Keratinocyte (primary cell): ENCODE data around the gene RETREG1. TPM values are rescaled to one million over a fixed set of nuclear protein-coding genes. Genes with fewer than 3 reads are reported as not detected.

ENCODE experiments used
- DNase-seq: peaks from one replicate; pipeline ENCODE4 v3.0.0-alpha.2; 2011; ENCODE audit warnings: low read depth, missing footprints, low spot score
- FAIRE-seq: peaks from 2 replicates; lab custom pipeline; 2011; peaks lifted over from hg19 to GRCh38; lab: Jason Lieb, UNC
- H2AFZ ChIP-seq: 2 replicates; pipeline ENCODE4 v1.6.0; 2012; ENCODE audit warnings: low read length, control low read depth, inconsistent platforms; ENCODE audit not compliant: control insufficient read depth
- H3K27ac ChIP-seq: 2 replicates; pipeline ENCODE4 v1.5.1; 2011; ENCODE audit warnings: low read length; ENCODE audit not compliant: control insufficient read depth, insufficient read depth
- H3K27me3 ChIP-seq: 3 replicates; pipeline ENCODE4 v1.6.0; 2011; ENCODE audit warnings: low read length; ENCODE audit not compliant: control insufficient read depth, insufficient read depth; ENCODE audit errors: extremely low read depth
- H3K36me3 ChIP-seq, 2 experiments: 2 replicates in 1 of 2; 3 replicates in 1 of 2; pipeline ENCODE4 v1.5.1; 2011; ENCODE audit warnings: low read length in 2 of 2, mild to moderate bottlenecking in 1 of 2; ENCODE audit not compliant: control insufficient read depth in 2 of 2, insufficient read depth in 2 of 2; ENCODE audit errors: extremely low read depth in 1 of 2
- H3K4me1 ChIP-seq: 3 replicates; pipeline ENCODE4 v1.5.1; 2011; ENCODE audit warnings: low read length; ENCODE audit not compliant: control insufficient read depth, insufficient read depth; ENCODE audit errors: extremely low read depth
- H3K4me2 ChIP-seq: 3 replicates; pipeline ENCODE4 v1.6.0; 2011; ENCODE audit warnings: low read depth, low read length; ENCODE audit not compliant: control insufficient read depth, insufficient read depth; ENCODE audit errors: extremely low read depth
- H3K4me3 ChIP-seq, 3 experiments: fragments of 200-600 bp in 1 of 3; sonication (generic) in 1 of 3; 2 replicates in 2 of 3; 3 replicates in 1 of 3; pipeline ENCODE4 v1.5.1; 2011 to 2016; ENCODE audit warnings: low read length in 3 of 3, mild to moderate bottlenecking in 3 of 3, control low read depth in 2 of 3, inconsistent platforms in 1 of 3, low read depth in 1 of 3, mixed read lengths in 1 of 3, mixed run types in 1 of 3, moderate library complexity in 1 of 3; ENCODE audit not compliant: control insufficient read depth in 2 of 3, insufficient read depth in 2 of 3; ENCODE audit errors: extremely low read depth in 1 of 3
- H3K79me2 ChIP-seq: 2 replicates; pipeline ENCODE4 v1.6.0; 2012; ENCODE audit warnings: low read length; ENCODE audit not compliant: control insufficient read depth, insufficient read depth
- H3K9ac ChIP-seq: 3 replicates; pipeline ENCODE4 v1.6.0; 2011; ENCODE audit warnings: low read length; ENCODE audit not compliant: control insufficient read depth, insufficient read depth; ENCODE audit errors: extremely low read depth
- H3K9me1 ChIP-seq: 3 replicates; pipeline ENCODE4 v1.6.0; 2011; ENCODE audit warnings: low read length; ENCODE audit not compliant: control insufficient read depth, insufficient read depth; ENCODE audit errors: extremely low read depth
- H3K9me3 ChIP-seq: 2 replicates; pipeline ENCODE4 v1.5.1; 2012; ENCODE audit warnings: low read depth, low read length; ENCODE audit not compliant: control insufficient read depth
- H4K20me1 ChIP-seq: 3 replicates; pipeline ENCODE4 v1.6.0; 2011; ENCODE audit warnings: low read length; ENCODE audit not compliant: control insufficient read depth, insufficient read depth; ENCODE audit errors: extremely low read depth
- CTCF ChIP-seq, 3 experiments: IDR thresholded peaks in 1 of 3; conservative IDR thresholded peaks in 1 of 3; optimal IDR thresholded peaks in 1 of 3; 2 replicates in 2 of 3; 3 replicates in 1 of 3; pipeline versions ENCODE3 to v1.5.1; 2011; ENCODE audit warnings: low read length in 3 of 3, mild to moderate bottlenecking in 3 of 3, moderate library complexity in 2 of 3, control low read depth in 1 of 3, inconsistent platforms in 1 of 3; ENCODE audit not compliant: insufficient read depth in 2 of 3; ENCODE audit errors: extremely low read depth in 1 of 3
- EZH2 ChIP-seq: IDR thresholded peaks from one replicate; pipeline ENCODE4 v1.6.1; 2012; ENCODE audit warnings: inconsistent platforms, mild to moderate bottlenecking, low read length, moderate library complexity
- dilution Hi-C: fragments of 300-500 bp; cut with MboI; formaldehyde crosslinking; loops from one replicate; pipeline ENCODE4 v1.7.0; 2020; ENCODE audit warnings: low sequenced_read_pairs; ENCODE audit not compliant: extremely low pct_ligation_motif_present
- polyA plus RNA-seq, 5 experiments: library from polyadenylated mRNA; depleted of rRNA in 3 of 5; stranded (reverse) in 3 of 5; stranded (forward) in 1 of 5; unstranded in 1 of 5; fragments of >200 nt; gene quantifications; 1 replicate in 1 of 5; 2 replicates in 3 of 5; 3 replicates in 1 of 5; pipeline versions ENCODE4 v1.2.1 to v1.2.3, GENCODE V29; 2011 to 2012; ENCODE audit warnings: missing spikeins in 2 of 5, low read depth in 1 of 5, low replicate concordance in 1 of 5

The RETREG1 gene
- polyA plus RNA-seq, 1 donor (not counting 4 experiments of a cell fraction or from before 2014, with no cell fraction given), result 7.4 TPM

GRCh38 chr5:16593013-16593412 lies 23.8 kb downstream of the RETREG1 start:
- no peak for DNase-seq
- Histone ChIP-seq H3K27me3 (no peaks in the 10 kb centered on the region), H3K9me1 (no peaks in the 10 kb centered on the region), H4K20me1 (no peaks in the 10 kb centered on the region), H3K27ac (no peak overlapping the region), H2AFZ (no peak overlapping the region), H3K4me3 (no peak overlapping the region), H3K4me2 (no peak overlapping the region), H3K9me3 (no peaks in the 10 kb centered on the region), H3K4me1 (no peaks in the 10 kb centered on the region), H3K36me3 (no peaks in the 10 kb centered on the region), H3K79me2 (no peaks in the 10 kb centered on the region), H3K9ac (no peak overlapping the region)
- dilution Hi-C loops, result no loop called here
- no peak for FAIRE-seq
- TF ChIP-seq CTCF (optimal IDR thresholded peaks at IDR 0.05 in 1 of 3, IDR thresholded peaks at IDR 0.05 in 1 of 3, conservative IDR thresholded peaks at IDR 0.05 in 1 of 3; ENCODE audit: extremely low read depth in 1 of 3, insufficient read depth in 2 of 3, low read length in 3 of 3), result no peak
- no peak for TF ChIP-seq EZH2

- H3K9me3 ChIP-seq, result no peaks in the 10 kb centered on the region
- DNase-seq (no peak), FAIRE-seq (no peak)
- TF ChIP-seq EZH2 (no peak), CTCF (optimal IDR thresholded peaks at IDR 0.05 in 1 of 3, IDR thresholded peaks at IDR 0.05 in 1 of 3, conservative IDR thresholded peaks at IDR 0.05 in 1 of 3; ENCODE audit: extremely low read depth in 1 of 3, insufficient read depth in 2 of 3, low read length in 3 of 3) (no peak)
- no peaks in the 10 kb centered on the region for H3K4me1 ChIP-seq
- no peak overlapping the region for H3K4me2 ChIP-seq
- dilution Hi-C loops, result no loop called here
- no peak overlapping the region for H3K4me3 ChIP-seq
- no peak overlapping the region for H3K27ac ChIP-seq
- no peak overlapping the region for H2AFZ ChIP-seq
- no peaks in the 10 kb centered on the region for H3K27me3 ChIP-seq
- no peaks in the 10 kb centered on the region for H4K20me1 ChIP-seq
- no peaks in the 10 kb centered on the region for H3K79me2 ChIP-seq
- no peaks in the 10 kb centered on the region for H3K36me3 ChIP-seq
- H3K9me1 ChIP-seq, result no peaks in the 10 kb centered on the region
- H3K9ac ChIP-seq, result no peak overlapping the region
Measured at GRCh38 chr5:16592255-16592654, 24.5 kb downstream of the RETREG1 start.
